Left lung (tissue), 10 donors: ENCODE data around the gene ARHGEF38. TPM values are rescaled to one million over a fixed set of nuclear protein-coding genes. Genes with fewer than 3 reads are reported as not detected.

Experiments
- ATAC-seq: fragments of 200-7000 bp; cut with Tn5 transposase; one replicate; pipeline ENCODE4 v1.9.1; 2020; ENCODE audit warnings: moderate library complexity
- DNase-seq, 4 donors: peaks; one replicate each; pipeline ENCODE4 v3.0.0-alpha.2; 2013 to 2020
- H3K27ac ChIP-seq, 2 donors: fragments of 200-600 bp; sonication (generic) in 1 of 2; one replicate each; pipeline versions ENCODE4 v1.5.0 to v1.8.0; 2020 to 2021
- H3K27me3 ChIP-seq, 2 donors: fragments of 200-600 bp; sonication (generic) in 1 of 2; one replicate each; pipeline versions ENCODE4 v1.5.0 to v1.8.0; 2020 to 2021
- H3K36me3 ChIP-seq, 2 donors: fragments of 200-600 bp; sonication (generic) in 1 of 2; one replicate each; pipeline versions ENCODE4 v1.5.0 to v1.8.0; 2020 to 2021
- H3K4me1 ChIP-seq, 2 donors: fragments of 200-600 bp; one replicate each; pipeline ENCODE4 v1.8.0; 2021
- H3K4me3 ChIP-seq, 2 donors: fragments of 200-600 bp; sonication (generic) in 1 of 2; one replicate each; pipeline versions ENCODE4 v1.5.0 to v1.8.0; 2020 to 2021; ENCODE audit warnings: mild to moderate bottlenecking in 1 of 2
- H3K9me3 ChIP-seq, 2 donors: fragments of 200-600 bp; sonication (generic) in 1 of 2; one replicate each; pipeline versions ENCODE4 v1.5.0 to v1.8.0; 2020 to 2021
- intact Hi-C, 2 donors: fragments of 100-400 bp; cut with DNase I; formaldehyde crosslinking; loops; one replicate each; pipeline versions ENCODE4 v1.11.2 to v1.14.2; 2022
- polyA plus RNA-seq, 6 donors: library from polyadenylated mRNA; unstranded; fragments of 120-200 nt; gene quantifications; one replicate each; pipeline ENCODE4 v1.2.1, GENCODE V29; 2013; ENCODE audit not compliant: insufficient read length in 6 of 6
- total RNA-seq, 2 donors: library from RNA; stranded (reverse); fragmentation: NEBNext Ultra II Directional; extraction: Animal tissue kit (Norgen Biotek cat#: 25700); gene quantifications; one replicate each; pipeline ENCODE4 v1.2.1, GENCODE V29; 2021
- TF ChIP-seq, protein P1 (sequence below), 2 donors: fragments of 200-600 bp; sonication (generic) in 1 of 2; IDR thresholded peaks; one replicate each; pipeline versions ENCODE4 v1.5.0 to v1.8.0; 2021; ENCODE audit warnings: antibody characterized with exemption in 2 of 2
- donor health status: DM: no; HTN: yes; CAD: no.
- donor health status: DM: no; HTN: no; CAD: no.

ARHGEF38 gene
- total and polyA plus RNA-seq, 8 donors: 5.0 to 12.1 (median 8.4) TPM

DNA sequence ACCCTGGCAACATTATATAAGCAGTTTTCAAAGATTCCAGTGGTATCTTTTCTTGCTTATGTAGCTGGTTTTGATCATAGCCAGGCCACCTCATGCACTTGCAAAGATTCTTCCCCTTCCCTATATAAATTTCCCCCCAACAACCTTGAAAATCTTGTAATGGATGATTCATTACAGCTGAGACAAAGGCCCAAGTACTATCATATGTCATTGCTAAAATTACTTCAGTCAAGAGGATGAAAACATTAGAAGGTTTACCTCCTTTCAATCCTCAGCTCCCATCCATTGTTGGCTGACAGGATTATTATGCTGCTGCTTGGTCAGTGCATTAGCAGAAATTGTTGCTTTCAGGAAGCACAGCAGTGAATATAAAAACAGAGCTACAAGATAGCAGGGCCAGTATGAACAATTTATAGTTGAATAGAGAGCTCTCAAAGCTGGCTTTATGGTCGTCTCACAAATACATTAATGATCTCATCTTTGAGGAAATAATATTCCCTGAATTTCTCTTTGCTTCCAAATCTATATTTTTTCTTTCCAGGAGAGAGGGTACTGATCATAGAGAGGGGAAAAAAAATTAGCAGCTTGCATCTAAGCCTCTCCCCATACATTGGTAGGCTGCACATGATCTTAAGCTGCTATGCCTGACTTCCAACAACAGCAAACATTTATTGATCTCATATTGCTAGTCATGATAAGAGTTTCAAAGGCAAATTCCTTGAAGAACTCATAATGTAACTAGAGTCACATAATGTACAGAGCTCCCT is 7.7 kb upstream of the ARHGEF38 start:
- ATAC-seq (no peak), DNase-seq (no peak)
- Histone ChIP-seq H3K27ac (no peak overlapping the region), H3K4me1 (no peaks in the 10 kb centered on the region), H3K27me3 (no peaks in the 10 kb centered on the region), H3K36me3 (no peaks in the 10 kb centered on the region), H3K4me3 (no peak overlapping the region), H3K9me3 (no peaks in the 10 kb centered on the region)
- TF ChIP-seq, protein P1, sequence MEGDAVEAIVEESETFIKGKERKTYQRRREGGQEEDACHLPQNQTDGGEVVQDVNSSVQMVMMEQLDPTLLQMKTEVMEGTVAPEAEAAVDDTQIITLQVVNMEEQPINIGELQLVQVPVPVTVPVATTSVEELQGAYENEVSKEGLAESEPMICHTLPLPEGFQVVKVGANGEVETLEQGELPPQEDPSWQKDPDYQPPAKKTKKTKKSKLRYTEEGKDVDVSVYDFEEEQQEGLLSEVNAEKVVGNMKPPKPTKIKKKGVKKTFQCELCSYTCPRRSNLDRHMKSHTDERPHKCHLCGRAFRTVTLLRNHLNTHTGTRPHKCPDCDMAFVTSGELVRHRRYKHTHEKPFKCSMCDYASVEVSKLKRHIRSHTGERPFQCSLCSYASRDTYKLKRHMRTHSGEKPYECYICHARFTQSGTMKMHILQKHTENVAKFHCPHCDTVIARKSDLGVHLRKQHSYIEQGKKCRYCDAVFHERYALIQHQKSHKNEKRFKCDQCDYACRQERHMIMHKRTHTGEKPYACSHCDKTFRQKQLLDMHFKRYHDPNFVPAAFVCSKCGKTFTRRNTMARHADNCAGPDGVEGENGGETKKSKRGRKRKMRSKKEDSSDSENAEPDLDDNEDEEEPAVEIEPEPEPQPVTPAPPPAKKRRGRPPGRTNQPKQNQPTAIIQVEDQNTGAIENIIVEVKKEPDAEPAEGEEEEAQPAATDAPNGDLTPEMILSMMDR (IDR thresholded peaks at IDR 0.05): no peak
- intact Hi-C loops: no loop called here

DNA sequence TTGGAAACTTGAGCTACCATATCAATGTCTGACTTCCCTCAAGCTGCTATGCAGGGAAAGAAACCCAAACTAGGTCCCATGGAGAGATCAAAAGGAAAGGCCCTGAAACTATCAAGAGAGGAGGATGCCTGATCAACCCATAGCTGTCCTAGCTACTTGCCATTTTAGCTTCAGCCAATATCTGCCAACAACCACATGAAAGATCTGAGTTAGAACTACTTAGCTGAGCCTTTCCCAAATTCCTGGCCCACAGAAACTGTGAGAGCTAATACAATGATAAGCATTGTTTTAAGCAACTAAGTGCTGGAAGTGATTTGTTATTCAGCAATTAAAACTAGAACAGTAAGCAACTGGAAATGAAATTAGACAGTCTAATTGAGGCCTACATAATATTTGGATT is 6.3 kb upstream of the ARHGEF38 start:
- no peaks in the 10 kb centered on the region for H3K4me1 ChIP-seq
- no peaks in the 10 kb centered on the region for H3K9me3 ChIP-seq
- TF ChIP-seq, protein P1 (IDR thresholded peaks at IDR 0.05): no peak
- H3K27ac ChIP-seq: no peak overlapping the region
- DNase-seq (no peak), ATAC-seq (no peak)
- no peaks in the 10 kb centered on the region for H3K27me3 ChIP-seq
- intact Hi-C loops: no loop called here
- H3K36me3 ChIP-seq: no peaks in the 10 kb centered on the region
- no peak overlapping the region for H3K4me3 ChIP-seq

DNA sequence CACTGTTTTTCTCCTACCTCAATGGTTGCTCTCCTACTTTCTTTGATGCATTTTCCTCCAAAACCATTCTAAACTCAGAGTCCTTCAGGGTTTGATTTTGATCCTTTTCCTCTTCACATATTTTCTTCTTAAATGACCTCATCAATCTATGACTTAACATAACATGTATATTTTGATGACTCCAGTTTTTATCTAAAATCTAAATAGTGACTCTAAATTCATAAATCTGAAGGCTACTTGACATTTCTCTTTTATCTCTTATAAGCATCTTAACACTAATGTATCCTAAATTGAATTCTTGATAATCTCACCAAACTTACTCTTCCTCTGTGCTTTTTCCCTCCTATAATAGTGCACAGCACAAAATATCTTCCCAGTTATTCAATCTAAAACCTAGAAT is 4.7 kb upstream of the ARHGEF38 start:
- Histone ChIP-seq H3K4me1 (no peaks in the 10 kb centered on the region), H3K9me3 (no peaks in the 10 kb centered on the region), H3K27ac (no peak overlapping the region), H3K27me3 (no peaks in the 10 kb centered on the region), H3K36me3 (no peaks in the 10 kb centered on the region), H3K4me3 (no peak overlapping the region)
- TF ChIP-seq, protein P1 (IDR thresholded peaks at IDR 0.05): no peak
- intact Hi-C loops: no loop called here
- DNase-seq (no peak), ATAC-seq (no peak)

DNA sequence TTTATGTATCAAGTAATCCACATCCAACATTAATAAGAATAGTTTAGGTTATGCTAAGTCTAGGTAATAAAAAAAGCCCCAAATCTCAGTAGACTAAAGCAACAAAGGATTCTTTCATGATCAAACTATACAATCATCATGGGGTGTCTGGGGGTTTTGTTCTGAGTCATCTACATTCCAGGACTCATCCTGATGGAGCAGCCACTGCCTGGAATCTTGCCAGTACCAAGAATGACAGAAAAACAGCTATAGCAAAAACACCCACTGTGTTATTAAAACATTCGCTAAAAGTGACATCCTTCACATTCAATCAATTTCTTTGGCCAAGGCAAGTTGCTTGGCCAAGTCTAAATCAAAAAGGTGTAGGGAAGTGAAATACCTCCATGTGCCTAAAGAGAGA is 3.9 kb upstream of the ARHGEF38 start:
- H3K36me3 ChIP-seq: no peaks in the 10 kb centered on the region

DNA sequence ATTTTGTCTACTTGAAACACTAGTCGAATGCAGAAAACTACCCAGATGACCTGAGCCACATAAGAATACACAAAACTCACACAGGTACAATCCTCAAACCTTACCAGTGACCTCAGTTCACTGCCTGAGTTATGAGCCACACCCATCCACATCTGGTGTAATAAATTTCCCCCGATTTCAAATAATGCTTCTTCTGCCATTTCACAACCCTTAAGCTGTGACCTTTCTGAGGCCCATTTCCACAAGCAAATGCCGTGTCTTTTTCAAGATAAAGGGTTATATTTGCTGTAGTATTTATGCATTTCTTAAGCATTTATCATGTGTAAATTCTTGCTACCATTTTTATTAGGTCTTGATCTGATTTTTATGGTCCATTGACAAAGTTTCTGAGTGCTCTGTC is 1.8 kb upstream of the ARHGEF38 start:
- intact Hi-C loops: no loop called here
- no peak for ATAC-seq
- Histone ChIP-seq H3K4me1 (no peaks in the 10 kb centered on the region), H3K36me3 (no peaks in the 10 kb centered on the region), H3K27ac (no peak overlapping the region), H3K4me3 (no peak overlapping the region), H3K27me3 (no peaks in the 10 kb centered on the region), H3K9me3 (no peaks in the 10 kb centered on the region)
- TF ChIP-seq, protein P1 (IDR thresholded peaks at IDR 0.05): no peak
- no peak for DNase-seq

More for the DNA sequence above, 3.9 kb upstream of the ARHGEF38 start:
- Histone ChIP-seq H3K4me3 (no peak overlapping the region), H3K9me3 (no peaks in the 10 kb centered on the region), H3K27ac (no peak overlapping the region), H3K27me3 (no peaks in the 10 kb centered on the region), H3K4me1 (no peaks in the 10 kb centered on the region)
- TF ChIP-seq, protein P1 (IDR thresholded peaks at IDR 0.05): no peak
- DNase-seq (no peak), ATAC-seq (no peak)
- intact Hi-C loops: no loop called here
